Kidney (tissue), 14 donors: Measurements from ENCODE around the gene TTLL7. TPM values are rescaled to one million over a fixed set of nuclear protein-coding genes. Genes with fewer than 3 reads are reported as not detected.

Experiments
- DNase-seq, 5 donors: peaks; one replicate each; pipeline ENCODE4 v3.0.0-alpha.2; 2013 to 2020
- FAIRE-seq: peaks from 2 replicates; lab custom pipeline; 2012; peaks lifted over from hg19 to GRCh38; lab: Jason Lieb, UNC
- H3K27ac ChIP-seq, 2 donors: one replicate each; pipeline ENCODE4 v1.7.0; 2013; ENCODE audit warnings: low read depth in 2 of 2, low read length in 2 of 2, inconsistent platforms in 1 of 2
- H3K27me3 ChIP-seq: one replicate; pipeline ENCODE4 v1.7.1; 2013; ENCODE audit warnings: low read length, inconsistent platforms; ENCODE audit not compliant: control insufficient read depth, insufficient read depth
- H3K36me3 ChIP-seq, 3 donors: one replicate each; pipeline versions ENCODE4 v1.7.0 to v1.7.1; 2013; ENCODE audit warnings: low read length in 3 of 3, control low read depth in 1 of 3, inconsistent platforms in 1 of 3; ENCODE audit not compliant: insufficient read depth in 3 of 3, control insufficient read depth in 2 of 3
- H3K4me1 ChIP-seq, 3 donors: one replicate each; pipeline versions ENCODE4 v1.7.0 to v1.7.1; 2013; ENCODE audit warnings: low read length in 3 of 3, inconsistent platforms in 1 of 3, low read depth in 1 of 3; ENCODE audit not compliant: control insufficient read depth in 2 of 3, insufficient read depth in 2 of 3
- H3K4me3 ChIP-seq, 3 donors: one replicate each; pipeline versions ENCODE4 v1.7.0 to v1.8.1; 2013; ENCODE audit warnings: low read length in 3 of 3, control low read depth in 1 of 3, inconsistent platforms in 1 of 3
- H3K9ac ChIP-seq, 3 donors: one replicate each; pipeline versions ENCODE4 v1.7.0 to v1.7.1; 2013; ENCODE audit warnings: low read length in 3 of 3, control low read depth in 1 of 3, inconsistent platforms in 1 of 3
- H3K9me3 ChIP-seq, 3 donors: one replicate each; pipeline versions ENCODE4 v1.7.0 to v1.7.1; 2013; ENCODE audit warnings: low read length in 3 of 3, control low read depth in 1 of 3, inconsistent platforms in 1 of 3; ENCODE audit not compliant: control insufficient read depth in 2 of 3, insufficient read depth in 1 of 3
- CTCF ChIP-seq: IDR thresholded peaks from 3 replicates; pipeline ENCODE4 v1.5.1; 2012; ENCODE audit warnings: mild to moderate bottlenecking, moderate library complexity, borderline replicate concordance; ENCODE audit not compliant: insufficient read depth; ENCODE audit errors: extremely low read depth
- intact Hi-C: fragments of 100-400 bp; cut with DNase I; formaldehyde crosslinking; loops from one replicate; pipeline ENCODE4 v1.11.1; 2022
- polyA plus RNA-seq: library from polyadenylated mRNA; stranded (reverse); fragments of 350-450 nt; fragmentation: Illumina TruSeq; extraction: RNeasy Lipid Tissue Mini Kit (QIAGEN cat#74804); gene quantifications from one replicate; pipeline ENCODE4 v1.2.3, GENCODE V29; 2014; ENCODE audit warnings: low read depth, low replicate concordance; ENCODE audit not compliant: insufficient read depth
- total RNA-seq: library from RNA; stranded (reverse); fragmentation: NEBNext Ultra II Directional; extraction: Animal tissue kit (Norgen Biotek cat#: 25700); gene quantifications from one replicate; pipeline ENCODE4 v1.2.1, GENCODE V29; 2021
- donor health status: control.
- donor health status: control.
- donor health status: control.
- donor health status: control.
- donor health status: control.
- donor health status: DM: yes; HTN: yes; CAD: no.
- donor health status: Normal renal cell carcinoma (clear cell type).

Gene TTLL7
- total and polyA plus RNA-seq, 2 donors from 2014 or later, result 2.3 to 7.0 TPM

- no peak overlapping the region for H3K4me3 ChIP-seq
- no peak for FAIRE-seq
- no peaks in the 10 kb centered on the region for H3K36me3 ChIP-seq
- intact Hi-C loops, result no loop called here
- H3K4me1 ChIP-seq, result no peaks in the 10 kb centered on the region
- no peaks in the 10 kb centered on the region for H3K9me3 ChIP-seq
- no peaks in the 10 kb centered on the region for H3K27me3 ChIP-seq
- no peak for TF ChIP-seq CTCF
- H3K9ac ChIP-seq, result no peak overlapping the region
- no peak overlapping the region for H3K27ac ChIP-seq
- DNase-seq, result no peak
Observed at GRCh38 chr1:83978056-83978455, 20.9 kb downstream of the TTLL7 start.

GRCh38 chr1:83976920-83977319, 22.0 kb downstream of the TTLL7 start:
- intact Hi-C loops, result no loop called here
- Histone ChIP-seq H3K9ac (no peak overlapping the region), H3K4me1 (no peaks in the 10 kb centered on the region), H3K9me3 (no peaks in the 10 kb centered on the region), H3K4me3 (no peak overlapping the region), H3K27ac (no peak overlapping the region), H3K27me3 (no peaks in the 10 kb centered on the region), H3K36me3 (no peaks in the 10 kb centered on the region)
- no peak for TF ChIP-seq CTCF
- DNase-seq (no peak), FAIRE-seq (no peak)

GRCh38 chr1:83970802-83971201, 28.1 kb downstream of the TTLL7 start:
- Histone ChIP-seq H3K4me3 (no peak overlapping the region), H3K27me3 (no peaks in the 10 kb centered on the region), H3K36me3 (no peaks in the 10 kb centered on the region), H3K9me3 (no peaks in the 10 kb centered on the region), H3K4me1 (no peaks in the 10 kb centered on the region), H3K27ac (no peak overlapping the region), H3K9ac (no peak overlapping the region)
- no peak for DNase-seq
- intact Hi-C loops, result no loop called here
- no peak for TF ChIP-seq CTCF
- FAIRE-seq, result no peak

GRCh38 chr1:83970114-83970513, 28.8 kb downstream of the TTLL7 start:
- Histone ChIP-seq H3K9ac (no peak overlapping the region), H3K4me3 (no peak overlapping the region), H3K36me3 (no peaks in the 10 kb centered on the region), H3K4me1 (no peaks in the 10 kb centered on the region), H3K27ac (no peak overlapping the region), H3K9me3 (no peaks in the 10 kb centered on the region), H3K27me3 (no peaks in the 10 kb centered on the region)
- FAIRE-seq, result no peak
- no peak for DNase-seq
- TF ChIP-seq CTCF, result no peak
- intact Hi-C loops, result no loop called here
